ENCODE results near the gene MRPL37. TPM values are rescaled to one million over a fixed set of nuclear protein-coding genes. Genes with fewer than 3 reads are reported as not detected.

Gene MRPL37
- total and polyA plus RNA-seq, 2 of the 8 experiments (the other 6 are each of a cell fraction or from before 2014, with no cell fraction given), result 45.5 to 126 TPM

DNA sequence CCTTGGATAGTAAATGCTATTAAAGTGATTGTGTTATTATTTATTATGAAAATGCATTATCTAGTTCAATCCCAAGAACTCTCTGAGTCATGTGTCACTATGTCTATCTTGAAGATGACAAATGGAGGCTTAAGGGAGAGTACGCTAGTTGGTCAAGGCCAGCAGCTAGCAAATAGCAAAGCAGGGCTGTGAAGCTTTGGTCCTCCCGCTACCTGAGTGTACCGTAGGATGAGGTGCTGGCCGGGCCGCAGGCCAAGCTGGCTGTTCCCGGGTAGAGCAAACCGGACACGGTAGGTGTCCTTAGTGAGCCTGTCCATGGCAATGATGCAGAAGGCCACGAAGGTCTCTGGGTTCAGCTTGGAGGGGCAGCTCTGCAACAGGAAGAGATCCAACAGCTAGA, 9.4 kb upstream of the MRPL37 start:
- no peaks in the 10 kb centered on the region for H3K27me3 ChIP-seq (replicated peaks in 1 of 4; ENCODE audit: control insufficient read depth in 3 of 4, extremely low read depth in 1 of 4, insufficient read depth in 3 of 4, low read length in 3 of 4)
- WGBS, 2 experiments (ENCODE audit: extremely low coverage in 1 of 2, insufficient coverage in 1 of 2, insufficient read length in 1 of 2, insufficient replicate concordance in 2 of 2, low coverage in 1 of 2, low lambda C conversion rate in 2 of 2, missing lambda C conversion rate in 1 of 2), result 90% methylated on average over 9 of the region's 9 CpGs; no CpG with 5 or more reads in 1 of the 2 experiments

More for the DNA sequence above, 9.4 kb upstream of the MRPL37 start:
- DNase-seq (ENCODE audit: low read depth in 1 of 2, low spot score in 2 of 2) (no peak), FAIRE-seq (no peak)
- ChIA-PET CTCF (ENCODE audit: partially characterized antibody) (interaction anchor here (0.8 to 4.0 kb wide), 5 partner anchors 9 to 67 kb away, joined by 3 to 26 read pairs (median 3); no protein-coding TSS in a partner anchor), POLR2A (ENCODE audit: partially characterized antibody) (interaction anchor here (1.1 to 2.2 kb wide), 4 partner anchors 9 to 69 kb away, joined by 3 to 7 read pairs (median 4); partner anchors contain the start of genes CYB5RL and MRPL37)
- H3K4me2 ChIP-seq (ENCODE audit: insufficient read depth in 1 of 2, low read depth in 2 of 2, low read length in 2 of 2), result no peak overlapping the region
- H3K9ac ChIP-seq (replicated peaks in 1 of 4; ENCODE audit: extremely low read depth in 1 of 4, low read depth in 3 of 4, low read length in 3 of 4), result no peak overlapping the region
- TF ChIP-seq TAF7 (optimal IDR thresholded peaks at IDR 0.05; ENCODE audit: borderline replicate concordance, low read depth, low read length) (no peak), CBX5 (IDR thresholded peaks at IDR 0.05; ENCODE audit: low read depth, low read length) (no peak), SP2 (IDR thresholded peaks at IDR 0.05; ENCODE audit: low read length) (no peak), BCL11A (IDR thresholded peaks at IDR 0.05; ENCODE audit: low read depth in 2 of 2, low read length in 2 of 2) (no peak), HDAC2 (IDR thresholded peaks at IDR 0.05; ENCODE audit: borderline replicate concordance in 1 of 2, low read depth in 2 of 2, low read length in 2 of 2) (no peak), BACH1 (IDR thresholded peaks at IDR 0.05; ENCODE audit: low read length) (no peak), CHD1 (IDR thresholded peaks at IDR 0.05; ENCODE audit: low read depth, low read length) (no peak), RAD21 (IDR thresholded peaks at IDR 0.05 in 1 of 2, conservative IDR thresholded peaks at IDR 0.05 in 1 of 2; ENCODE audit: low read depth in 2 of 2, low read length in 2 of 2) (no peak), ASH2L (IDR thresholded peaks at IDR 0.05; ENCODE audit: low read length) (no peak)
- H3K18ac ChIP-seq (ENCODE audit: extremely low read depth, low read length), result no peak overlapping the region
- H2BK120ac ChIP-seq (replicated peaks; ENCODE audit: low read depth, low read length), result no peak overlapping the region
- H3K4me3 ChIP-seq (ENCODE audit: extremely low read depth in 1 of 4, insufficient read depth in 2 of 4, low read depth in 3 of 4, low read length in 4 of 4), result no peak overlapping the region
- no peak overlapping the region for H3K27ac ChIP-seq (ENCODE audit: low read depth, low read length)
- no peak overlapping the region for H3K56ac ChIP-seq (replicated peaks; ENCODE audit: insufficient read length, low read depth, low read length)
- no peaks in the 10 kb centered on the region for H3K79me2 ChIP-seq (ENCODE audit: control insufficient read depth in 1 of 2, insufficient read depth in 2 of 2, low read length in 2 of 2)
- no peaks in the 10 kb centered on the region for H3K23me2 ChIP-seq (ENCODE audit: low read depth, low read length)
- no peak overlapping the region for H2AFZ ChIP-seq (ENCODE audit: low read length)
- H4K8ac ChIP-seq (ENCODE audit: extremely low read depth, insufficient read depth, low read length), result no peak overlapping the region
- no peak overlapping the region for H2BK15ac ChIP-seq (ENCODE audit: low read length)
- H3K4ac ChIP-seq (replicated peaks; ENCODE audit: insufficient read length, low read depth, low read length), result no peak overlapping the region
- peaks cover 0 to 2% of the 10 kb centered on the region in 2 experiments for H4K20me1 ChIP-seq (replicated peaks in 1 of 2; ENCODE audit: control insufficient read depth in 1 of 2, insufficient read depth in 2 of 2, low read length in 2 of 2)
- no peak overlapping the region for H4K5ac ChIP-seq (ENCODE audit: insufficient read length, low read depth, low read length)
- peaks cover 0 to 6% (median 5%) of the 10 kb centered on the region in 4 experiments; a peak in 3 of 8 replicates for H3K36me3 ChIP-seq (ENCODE audit: control insufficient read depth in 2 of 4, insufficient read depth in 4 of 4, low read length in 3 of 4)
- no peak overlapping the region for H3K14ac ChIP-seq (ENCODE audit: insufficient read length)
- H3K9me3 ChIP-seq (ENCODE audit: insufficient read depth in 2 of 2, low read depth in 1 of 2, low read length in 1 of 2), result no peaks in the 10 kb centered on the region
- 0 out of 2 replicates have a peak, but pooled peaks cover 2% of the 10 kb centered on the region for H3K79me1 ChIP-seq (ENCODE audit: low read depth, low read length)
- no peak overlapping the region for H2BK5ac ChIP-seq (ENCODE audit: low read depth, low read length)
- no peaks in the 10 kb centered on the region for H3K4me1 ChIP-seq (replicated peaks in 1 of 4; ENCODE audit: control insufficient read depth in 3 of 4, insufficient read depth in 4 of 4, low read length in 3 of 4)
- H4K91ac ChIP-seq (replicated peaks; ENCODE audit: insufficient read length, low read length), result no peak overlapping the region
- no peak overlapping the region for H2AK5ac ChIP-seq (ENCODE audit: low read depth, low read length)
- H2BK12ac ChIP-seq (ENCODE audit: low read depth, low read length), result no peak overlapping the region
- H3K23ac ChIP-seq (ENCODE audit: insufficient read length), result no peak overlapping the region
- H2BK20ac ChIP-seq (ENCODE audit: low read length), result no peak overlapping the region

Data from H1 (cell line).